Stimulated activated CD8-positive, alpha-beta memory T cell treated with anti-CD3 and anti-CD28 coated beads, Interleukin-12 subunit alpha, Interleukin-12 subunit beta, amount 100 ng/mL, for 4 hours (primary cell): ENCODE results near the gene RGCC.

Experiments used
- DNase-seq: peaks from one replicate; pipeline ENCODE4 v3.0.0-alpha.2; 2020; ENCODE audit warnings: low read depth

Gene RGCC

GRCh38 chr13:41516166-41516565 lies 58.8 kb downstream of the RGCC start:
- no peak for DNase-seq

- DNase-seq: no peak
These were observed 59.4 kb downstream of the RGCC start for GRCh38 chr13:41516760-41517159.

- DNase-seq: no peak
These were observed 62.8 kb downstream of the RGCC start for GRCh38 chr13:41520016-41520659.
